ENCODE results near the gene PPARD.

The PPARD gene

DNA sequence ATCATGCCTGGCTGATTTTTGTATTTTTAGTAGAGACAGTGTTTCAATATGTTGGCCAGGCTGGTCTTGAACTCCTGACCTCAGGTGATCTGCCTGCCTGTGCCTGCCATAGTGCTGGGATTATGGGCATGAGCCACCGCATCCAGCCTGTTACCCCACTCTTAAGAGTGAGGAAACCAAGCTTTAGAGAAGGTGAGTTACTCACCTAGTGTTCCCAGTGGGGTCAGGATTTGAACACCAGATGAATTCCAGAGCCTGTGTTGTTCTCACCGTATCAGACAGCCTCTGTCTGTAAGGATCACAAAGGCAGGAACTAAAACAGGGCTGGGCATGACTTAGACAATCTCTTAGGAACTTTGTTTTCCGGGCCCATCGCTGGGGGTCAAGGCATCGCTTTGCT, 100.3 kb downstream of the PPARD start:
- DNase-seq = no peak

DNA sequence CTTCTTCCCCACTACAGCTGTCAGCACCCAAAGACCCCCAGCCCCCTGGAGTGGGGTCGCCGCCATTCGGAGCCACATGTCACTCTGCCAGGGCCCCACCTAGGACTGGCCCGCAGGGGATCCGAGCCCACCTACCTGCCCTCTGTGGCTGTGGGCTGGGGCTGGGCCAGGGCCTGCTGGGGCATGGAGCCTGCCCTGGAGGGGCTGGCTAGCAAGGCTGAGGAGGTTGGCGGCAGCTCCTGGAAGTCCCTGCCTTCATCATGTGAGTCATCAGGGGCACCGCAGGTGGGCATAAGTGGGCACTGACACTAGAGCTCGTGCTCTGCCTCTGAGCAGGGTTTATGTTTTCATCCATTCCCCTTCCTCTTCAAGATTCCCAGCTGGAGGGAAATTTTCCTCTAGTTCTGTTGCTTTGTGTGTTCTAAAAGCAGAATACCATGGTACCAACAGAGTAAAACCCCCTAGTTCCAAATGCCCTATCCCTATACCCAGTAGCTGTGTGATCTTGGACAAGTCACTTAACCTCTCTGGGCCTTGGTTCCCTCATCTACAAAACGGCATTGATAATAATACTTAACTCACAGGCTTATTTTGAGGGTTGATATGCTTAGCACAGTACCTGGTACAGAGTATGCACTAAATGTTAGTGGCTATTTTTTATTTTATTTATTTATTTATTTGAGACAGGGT, 101.1 kb downstream of the PPARD start:
- DNase-seq = no peak

DNA sequence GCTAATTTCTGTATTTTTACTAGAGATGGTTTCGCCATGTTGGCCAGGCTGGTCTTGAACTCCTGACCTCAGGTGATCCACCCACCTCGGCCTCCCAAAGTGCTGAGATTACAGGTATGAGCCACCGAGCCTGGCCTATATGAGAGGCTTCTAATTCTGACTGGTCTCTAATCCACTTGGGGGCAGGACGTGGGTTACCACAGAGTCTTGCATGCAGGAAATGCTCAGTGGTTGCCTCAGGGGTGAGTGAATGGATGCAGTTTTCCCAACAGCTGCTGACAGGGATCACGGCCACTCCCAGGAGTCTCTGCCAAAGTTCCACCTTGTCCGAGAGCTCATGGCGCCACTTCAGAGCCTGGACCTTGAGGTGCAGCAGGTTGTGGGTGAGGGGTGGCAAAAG, 103.3 kb downstream of the PPARD start:
- DNase-seq = peak in 1 of 5 donors; percentile 57

DNA sequence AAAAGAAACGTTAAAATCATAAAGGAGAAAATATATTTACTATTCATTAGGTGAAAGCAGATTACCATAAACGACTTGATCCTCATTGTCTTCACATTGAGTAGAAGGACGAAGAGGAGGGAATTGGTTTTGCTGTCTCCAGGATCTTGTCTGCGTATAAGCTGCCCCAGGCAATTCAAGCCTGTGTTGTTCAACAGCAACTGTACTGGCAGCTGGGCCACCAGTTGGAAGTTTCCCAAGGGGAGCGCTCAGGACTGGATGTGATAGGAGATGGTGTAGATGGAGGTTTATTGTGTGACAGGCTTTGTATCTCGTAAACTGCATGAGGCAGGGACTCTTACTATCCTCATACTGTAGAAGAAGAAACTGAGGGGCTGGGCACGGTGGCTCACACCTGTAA, 105.8 kb downstream of the PPARD start:
- no peak for DNase-seq

DNA sequence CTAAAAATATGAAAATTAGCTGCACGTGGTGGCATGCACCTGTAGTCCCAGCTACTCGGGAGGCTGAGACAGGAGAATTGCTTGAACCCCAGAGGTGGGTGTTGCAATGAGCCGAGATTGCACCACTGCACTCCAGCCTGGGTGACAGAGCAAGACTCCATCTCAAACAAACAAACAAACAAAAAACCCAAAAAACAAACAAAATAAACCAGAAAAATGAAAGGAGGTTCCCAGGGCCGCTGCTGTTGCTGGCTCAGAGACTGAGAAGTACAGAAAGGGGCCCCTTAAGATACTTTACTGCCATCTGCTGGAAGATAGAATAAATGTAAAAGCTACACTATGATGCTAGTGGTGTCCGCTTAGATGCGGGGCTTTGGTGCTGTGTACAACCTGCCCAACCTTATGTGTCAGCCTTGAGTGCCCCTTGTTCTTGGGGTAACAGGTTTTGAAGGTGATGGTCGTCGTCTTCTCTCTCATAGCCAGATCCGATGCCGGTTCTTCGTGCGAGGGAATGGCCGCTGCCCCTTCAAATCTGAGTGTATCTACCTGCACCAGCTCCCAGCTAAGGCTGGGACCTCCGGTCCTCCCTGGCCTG, 107.0 kb downstream of the PPARD start:
- peak in 3 of 5 donors; percentile 24 to 78 (median 32) for DNase-seq

DNA sequence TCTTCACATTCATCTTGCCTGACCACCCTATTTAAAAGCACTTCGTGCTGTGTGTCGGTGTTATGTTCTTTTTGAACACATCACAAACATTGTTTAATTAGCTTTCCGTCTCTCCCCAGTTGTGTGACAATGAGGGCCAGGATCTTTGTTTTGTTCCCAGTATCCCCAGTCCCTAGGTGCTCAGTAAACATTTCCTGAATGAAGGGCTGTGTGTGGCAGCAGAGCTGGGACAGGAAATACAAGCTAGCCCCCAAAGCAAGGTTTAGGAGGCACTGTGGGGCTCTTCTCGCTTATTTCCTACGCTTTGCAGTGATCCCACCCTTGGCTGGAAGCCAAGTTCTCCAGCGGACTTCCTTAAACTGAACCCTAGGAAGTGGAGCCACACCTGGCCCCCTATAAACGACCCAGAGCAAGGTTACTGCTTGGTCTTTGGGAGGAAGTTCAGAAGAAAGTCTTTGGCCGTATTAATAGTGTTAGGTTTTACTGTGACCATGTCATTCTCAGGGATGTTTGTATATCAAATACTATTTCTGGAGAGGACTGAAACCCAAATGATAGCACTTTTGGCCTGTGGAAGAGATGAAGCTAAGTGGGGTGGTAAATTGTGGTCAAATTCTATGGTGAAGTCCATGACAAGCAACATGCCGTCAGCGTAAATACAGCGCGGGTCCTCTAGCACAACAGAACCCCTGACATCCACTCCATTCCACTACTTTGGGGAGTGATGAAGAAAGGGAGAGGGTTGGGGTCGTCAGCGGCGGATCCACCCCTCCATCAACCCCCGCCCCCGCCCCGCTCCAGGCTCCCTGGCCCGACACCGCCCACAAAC, 109.2 kb downstream of the PPARD start:
- no peak for DNase-seq

DNA sequence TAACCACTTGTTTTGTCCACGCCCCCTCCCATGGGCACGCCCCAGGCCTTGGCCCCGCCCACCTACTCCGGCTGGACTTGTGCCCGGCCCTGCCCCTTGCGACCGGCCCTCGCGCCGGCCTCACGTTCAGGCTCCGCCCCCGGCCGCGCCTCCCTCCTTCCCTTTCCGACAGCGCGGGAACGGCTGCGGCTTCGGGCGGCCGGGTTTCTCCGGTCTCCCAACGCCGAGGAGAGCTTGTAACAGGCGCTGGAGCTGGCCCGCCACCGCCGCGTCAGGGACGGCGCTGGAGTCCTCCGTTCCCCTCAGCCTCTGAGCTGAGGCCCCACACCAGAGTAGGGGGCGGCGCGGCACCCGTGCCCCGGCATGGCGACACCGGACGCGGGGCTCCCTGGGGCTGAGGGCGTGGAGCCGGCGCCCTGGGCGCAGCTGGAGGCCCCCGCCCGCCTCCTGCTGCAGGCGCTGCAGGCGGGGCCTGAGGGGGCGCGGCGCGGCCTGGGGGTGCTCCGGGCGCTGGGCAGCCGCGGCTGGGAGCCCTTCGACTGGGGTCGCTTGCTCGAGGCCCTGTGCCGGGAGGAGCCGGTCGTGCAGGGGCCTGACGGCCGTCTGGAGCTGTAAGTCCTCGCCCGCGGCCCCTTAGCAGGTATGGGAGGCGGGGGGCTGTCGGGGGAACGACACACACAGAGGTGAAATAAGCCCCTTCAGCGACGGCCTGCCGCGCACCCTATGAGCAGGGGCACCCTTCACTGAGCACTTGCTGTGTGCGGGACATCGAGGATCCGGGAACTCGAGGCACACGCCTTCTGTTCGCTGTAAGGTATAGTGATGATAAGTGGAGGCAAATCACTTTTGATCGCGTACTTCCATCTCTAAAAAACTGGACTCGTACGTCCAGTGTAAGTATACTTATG, 110.1 kb downstream of the PPARD start, which contains the start of gene FANCE:
TSS of gene FANCE (plus strand) at position 156 of the 908 bp plus-strand sequence. CDS start at position 364, 208 bp downstream.
- peak; percentile 78 to 93 (median 84) for DNase-seq

DNA sequence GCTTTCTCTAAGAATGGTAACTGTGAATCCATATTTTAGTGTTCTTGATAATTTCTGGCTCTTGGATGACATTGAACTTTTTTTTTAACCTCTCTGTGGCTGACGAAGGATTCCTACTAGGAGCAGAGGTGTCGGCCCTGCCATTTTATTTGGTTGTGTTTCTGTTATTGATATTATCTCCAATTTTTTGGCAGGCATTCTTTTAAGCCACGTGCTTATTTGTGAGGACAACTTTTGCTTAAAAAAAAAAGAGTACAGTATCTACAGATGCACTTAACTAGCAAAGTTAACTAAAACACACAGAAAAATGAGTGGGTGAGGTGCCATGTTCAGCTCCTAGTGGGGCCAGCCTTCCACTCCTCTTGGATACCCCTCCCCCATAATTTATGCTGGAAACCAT, 110.9 kb downstream of the PPARD start:
- no peak for DNase-seq

DNA sequence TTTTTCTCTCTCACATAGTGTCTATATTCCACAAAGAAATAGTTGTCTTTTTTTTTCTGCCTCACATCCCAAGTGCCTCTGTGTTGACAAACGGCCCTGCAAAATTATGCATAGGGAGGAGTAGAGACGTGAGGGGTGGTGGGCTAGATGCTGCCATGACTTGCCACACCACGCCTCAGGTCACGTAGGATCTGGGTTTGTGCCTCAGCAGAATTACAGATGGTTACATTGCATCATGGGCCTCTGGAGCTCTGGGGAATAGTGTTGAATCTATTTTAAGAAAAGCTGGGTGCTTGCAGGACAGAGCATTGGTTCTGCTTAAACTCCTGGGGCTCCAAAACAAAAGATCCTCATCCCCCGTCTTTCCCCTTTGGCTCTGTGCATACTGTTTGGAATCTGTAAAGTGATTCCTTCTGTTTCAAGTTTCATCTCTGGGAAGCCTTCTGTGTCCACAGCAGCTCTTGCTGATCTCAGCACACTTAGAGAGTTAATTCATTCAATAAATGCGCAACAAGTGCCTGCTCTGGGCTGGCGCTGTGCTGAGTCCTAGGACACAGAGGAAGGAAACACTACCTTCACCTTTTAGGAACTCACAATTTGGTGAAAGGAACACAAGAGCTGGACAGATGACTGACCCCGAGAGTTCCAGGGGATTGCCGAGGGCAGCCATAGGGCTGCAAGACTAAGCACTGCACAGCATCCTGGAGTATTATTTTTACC, 112.2 kb downstream of the PPARD start:
- no peak for DNase-seq

DNA sequence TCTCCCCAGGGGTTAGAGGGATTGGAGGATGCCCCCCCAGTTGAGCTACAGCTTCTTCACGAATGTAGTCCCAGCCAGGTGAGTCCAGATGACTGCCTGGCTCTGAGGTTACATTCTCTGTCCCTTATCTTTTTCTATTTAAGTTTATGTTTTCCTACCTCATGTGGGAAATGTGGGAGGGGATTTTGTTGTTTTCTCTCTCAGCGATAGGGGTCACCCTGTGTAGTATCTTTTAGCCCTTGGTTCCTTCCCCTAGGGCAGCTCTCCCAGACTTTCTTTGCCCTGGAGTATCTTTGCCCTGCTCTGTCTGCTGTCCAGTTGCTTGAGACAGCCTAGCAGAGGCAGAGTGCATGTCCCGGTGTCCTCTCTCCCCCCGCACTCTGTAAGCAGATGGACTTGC, 115.5 kb downstream of the PPARD start:
- no peak for DNase-seq

DNA sequence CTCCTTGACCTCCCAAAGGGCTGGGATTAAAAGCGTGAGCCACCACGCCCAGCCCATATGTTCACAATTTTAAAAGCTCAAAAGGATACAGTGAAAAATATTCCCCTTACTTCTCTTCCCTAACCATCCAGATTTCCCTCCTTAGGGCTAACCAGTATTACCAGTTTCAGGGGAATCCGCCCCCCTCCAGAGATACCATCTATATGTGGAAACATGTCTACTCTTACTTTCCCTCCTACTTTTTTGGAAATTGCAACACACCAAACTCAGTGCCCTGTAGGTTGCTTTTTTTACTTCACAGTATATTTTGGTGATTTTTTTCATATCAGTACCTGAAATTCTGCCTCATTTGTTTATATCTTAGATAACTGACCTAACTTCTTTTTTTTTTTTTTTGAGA, 118.9 kb downstream of the PPARD start:
- no peak for DNase-seq

DNA sequence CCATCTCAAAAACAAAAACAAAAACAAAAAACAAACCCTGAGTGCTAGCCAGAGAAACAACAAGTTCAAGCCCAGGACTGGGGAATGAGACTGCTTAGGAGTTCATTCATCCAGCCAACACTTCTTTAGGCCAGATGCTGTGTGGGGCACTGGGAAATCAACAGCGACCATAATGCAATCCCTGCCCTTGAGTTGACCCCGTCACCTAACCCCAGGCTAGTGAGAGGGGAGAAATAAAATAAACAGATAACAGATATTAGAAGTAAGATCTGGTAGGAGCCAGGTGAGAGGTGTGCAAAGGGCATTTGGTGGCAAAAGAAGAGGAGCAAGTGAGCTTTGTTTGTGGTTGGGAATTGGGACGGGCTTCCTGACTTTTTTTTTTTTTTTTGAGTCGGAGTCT, 120.9 kb downstream of the PPARD start:
- no peak for DNase-seq

DNA sequence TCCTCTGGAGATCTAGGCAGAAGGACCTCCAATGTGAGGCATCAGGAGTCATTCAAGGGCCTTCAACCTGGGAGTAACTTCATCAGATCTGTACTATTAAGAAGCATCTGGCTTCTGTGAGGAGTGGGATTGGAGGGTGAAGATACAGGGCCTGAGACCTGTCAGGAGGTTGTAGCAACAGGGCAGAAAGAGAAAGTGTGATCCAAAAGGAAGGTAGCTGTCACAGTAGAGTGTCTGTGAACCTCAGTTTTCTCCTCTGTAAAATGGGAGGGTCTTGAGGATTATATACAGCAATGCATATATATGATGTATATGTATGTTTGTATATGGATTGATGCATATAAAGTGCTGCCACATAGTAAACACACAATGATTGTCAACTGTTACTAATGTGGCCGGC, 123.3 kb downstream of the PPARD start:
- no peak for DNase-seq

DNA sequence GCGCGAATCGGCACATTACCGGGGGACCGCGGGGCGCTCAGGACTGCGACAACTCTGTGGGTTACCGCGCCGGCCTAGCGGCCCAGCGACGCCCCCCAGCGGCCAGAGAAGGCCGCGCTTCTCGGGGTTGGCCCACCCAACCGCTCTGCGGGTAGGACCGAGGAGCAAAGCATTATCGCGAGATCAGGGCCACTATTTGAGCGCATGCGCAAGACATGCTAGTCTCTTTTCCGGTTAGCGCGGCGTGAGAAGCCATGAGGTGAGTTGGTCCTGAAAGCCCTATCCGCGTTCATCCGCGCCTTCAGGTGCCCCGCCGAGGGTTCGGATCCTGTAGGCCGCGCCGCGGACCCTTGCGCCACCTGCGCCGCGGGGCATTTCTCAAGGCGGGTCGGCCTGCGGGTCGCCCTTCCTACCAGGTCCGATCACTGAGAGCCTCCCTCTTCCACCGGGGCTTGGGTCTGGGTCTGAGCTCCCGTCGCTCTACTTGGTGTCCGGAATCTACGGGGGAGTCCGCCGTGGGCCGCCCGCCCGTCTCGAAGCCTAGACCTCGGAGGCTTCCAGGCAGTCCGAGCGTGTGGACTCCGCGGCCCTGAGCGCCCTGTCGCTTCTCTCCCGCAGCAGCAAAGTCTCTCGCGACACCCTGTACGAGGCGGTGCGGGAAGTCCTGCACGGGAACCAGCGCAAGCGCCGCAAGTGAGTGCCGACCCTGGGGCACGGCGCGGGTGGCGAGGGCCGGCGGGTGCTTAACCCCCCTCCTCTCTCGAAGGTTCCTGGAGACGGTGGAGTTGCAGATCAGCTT, 126.0 kb downstream of the PPARD start, which contains the start of gene RPL10A:
TSS of gene RPL10A (plus strand) at position 221 of the 799 bp plus-strand sequence. CDS start at position 255, 34 bp downstream.
- peak; percentile 91 to 97 (median 94) for DNase-seq

DNA sequence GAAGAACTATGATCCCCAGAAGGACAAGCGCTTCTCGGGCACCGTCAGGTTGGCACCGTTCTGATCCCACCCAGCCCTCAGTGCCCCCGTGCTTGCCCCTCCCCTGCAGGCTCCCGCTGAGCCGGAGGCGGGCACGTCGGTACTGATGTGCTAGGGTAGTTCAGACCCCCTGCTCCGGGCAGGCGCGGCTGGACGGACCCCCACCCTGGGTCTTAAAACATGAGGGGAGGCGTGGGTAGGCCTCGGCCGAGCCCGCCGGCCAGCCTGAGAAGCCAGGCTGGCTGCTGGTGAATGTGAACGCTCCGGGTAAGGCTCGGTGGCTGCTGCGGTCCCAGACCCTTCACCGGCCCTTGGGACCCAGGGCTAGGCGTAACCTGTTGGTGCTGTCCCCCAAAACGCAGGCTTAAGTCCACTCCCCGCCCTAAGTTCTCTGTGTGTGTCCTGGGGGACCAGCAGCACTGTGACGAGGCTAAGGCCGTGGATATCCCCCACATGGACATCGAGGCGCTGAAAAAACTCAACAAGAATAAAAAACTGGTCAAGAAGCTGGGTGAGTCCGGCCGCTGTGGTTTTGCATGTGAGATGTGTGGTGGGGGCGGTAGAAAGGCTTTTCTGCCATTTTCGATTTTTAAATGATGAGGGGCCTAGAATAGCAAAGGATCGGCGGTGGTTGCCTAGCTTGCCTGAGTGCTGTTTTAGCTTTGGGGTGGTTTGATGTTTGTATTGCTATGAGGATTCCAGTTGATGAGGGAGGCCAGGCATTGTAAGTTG, 126.8 kb downstream of the PPARD start:
- no peak for DNase-seq

DNA sequence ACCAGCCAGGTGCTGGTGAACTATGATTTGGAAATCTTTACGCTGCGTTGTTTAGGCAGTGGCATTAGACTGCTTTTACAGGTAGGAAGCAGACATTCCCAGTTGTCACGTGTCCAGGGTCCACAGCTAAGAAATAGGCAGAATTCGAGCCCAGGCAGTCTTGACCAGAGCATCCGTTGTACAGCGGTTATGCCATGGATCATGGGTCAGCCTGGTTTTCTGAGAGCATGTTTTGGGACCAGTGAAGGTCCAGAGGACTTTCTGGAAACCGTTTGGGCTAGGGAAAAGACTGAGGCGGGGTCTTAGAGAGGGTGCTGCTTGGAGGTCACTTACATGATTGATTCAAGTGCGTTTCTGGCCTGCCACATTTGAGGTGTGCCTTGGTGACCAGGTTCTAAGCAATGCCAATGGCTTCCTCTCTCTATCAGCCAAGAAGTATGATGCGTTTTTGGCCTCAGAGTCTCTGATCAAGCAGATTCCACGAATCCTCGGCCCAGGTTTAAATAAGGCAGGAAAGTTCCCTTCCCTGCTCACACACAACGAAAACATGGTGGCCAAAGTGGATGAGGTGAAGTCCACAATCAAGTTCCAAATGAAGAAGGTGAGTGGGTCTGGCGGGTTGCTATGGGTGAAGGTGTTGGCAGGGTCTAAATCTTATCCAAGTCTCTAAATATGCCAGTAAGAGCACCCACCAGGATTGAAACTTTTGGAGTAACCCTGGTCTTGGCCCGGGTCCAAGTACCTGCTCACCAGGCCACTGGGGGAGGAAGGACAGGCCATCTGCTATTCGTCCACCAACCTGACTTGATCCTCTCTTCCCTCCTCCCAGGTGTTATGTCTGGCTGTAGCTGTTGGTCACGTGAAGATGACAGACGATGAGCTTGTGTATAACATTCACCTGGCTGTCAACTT, 127.6 kb downstream of the PPARD start:
- no peak for DNase-seq

DNA sequence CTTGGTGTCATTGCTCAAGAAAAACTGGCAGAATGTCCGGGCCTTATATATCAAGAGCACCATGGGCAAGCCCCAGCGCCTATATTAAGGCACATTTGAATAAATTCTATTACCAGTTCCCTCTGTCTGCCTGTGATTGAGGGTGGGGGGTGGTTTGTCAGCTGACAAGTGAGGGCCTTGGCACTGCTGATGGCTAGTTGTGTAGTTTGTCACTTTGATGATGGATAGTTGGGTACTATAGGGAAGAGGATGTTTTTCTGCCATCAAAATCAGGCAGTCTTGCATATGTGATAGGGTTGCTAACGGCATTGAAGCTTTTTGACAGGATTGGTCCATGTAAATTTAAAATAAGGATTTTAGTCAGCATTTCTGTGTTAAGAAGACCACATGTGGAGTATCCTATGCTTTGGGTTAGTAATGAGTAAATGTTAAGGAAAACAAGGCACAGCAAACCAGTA, 128.3 kb downstream of the PPARD start:
- no peak for DNase-seq

DNA sequence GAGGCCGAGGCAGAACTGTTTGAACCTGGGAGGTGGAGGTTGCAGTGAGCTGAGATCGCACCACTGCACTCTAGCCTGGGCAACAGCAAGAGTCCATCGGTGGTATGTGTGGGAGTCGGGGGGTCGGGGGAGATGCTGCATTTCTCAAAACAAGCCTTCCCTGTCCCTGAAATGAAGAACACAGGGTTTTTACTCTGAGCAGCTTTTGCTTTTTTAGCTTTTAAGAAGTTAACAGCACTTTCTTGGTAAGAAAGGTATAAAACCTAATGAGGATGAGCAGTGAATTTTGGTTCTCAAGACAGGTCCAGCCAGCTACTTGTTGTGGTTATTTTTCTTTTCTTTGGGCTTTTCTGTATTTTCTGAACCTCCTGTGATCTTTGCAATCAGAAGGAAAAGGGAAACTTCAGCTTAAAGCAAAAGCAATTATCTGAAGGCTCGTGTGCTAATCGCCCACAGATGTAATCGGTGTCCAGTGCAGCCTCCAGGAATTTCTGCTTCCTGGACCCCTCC, 129.5 kb downstream of the PPARD start:
- DNase-seq = no peak

Data from T-helper 1 cell (primary cell).